Nasal cavity respiratory epithelium epithelial cell of viscerocranial mucosa (primary cell): ENCODE measurements around the gene TMTC4. TPM values are rescaled to one million over a fixed set of nuclear protein-coding genes. Genes with fewer than 3 reads are reported as not detected.

ENCODE experiments used
- total RNA-seq: library from RNA; depleted of rRNA; stranded (reverse); fragments of >200 nt; gene quantifications from 2 replicates; pipeline ENCODE4 v1.2.3, GENCODE V29; 2014

Gene TMTC4, protein sequence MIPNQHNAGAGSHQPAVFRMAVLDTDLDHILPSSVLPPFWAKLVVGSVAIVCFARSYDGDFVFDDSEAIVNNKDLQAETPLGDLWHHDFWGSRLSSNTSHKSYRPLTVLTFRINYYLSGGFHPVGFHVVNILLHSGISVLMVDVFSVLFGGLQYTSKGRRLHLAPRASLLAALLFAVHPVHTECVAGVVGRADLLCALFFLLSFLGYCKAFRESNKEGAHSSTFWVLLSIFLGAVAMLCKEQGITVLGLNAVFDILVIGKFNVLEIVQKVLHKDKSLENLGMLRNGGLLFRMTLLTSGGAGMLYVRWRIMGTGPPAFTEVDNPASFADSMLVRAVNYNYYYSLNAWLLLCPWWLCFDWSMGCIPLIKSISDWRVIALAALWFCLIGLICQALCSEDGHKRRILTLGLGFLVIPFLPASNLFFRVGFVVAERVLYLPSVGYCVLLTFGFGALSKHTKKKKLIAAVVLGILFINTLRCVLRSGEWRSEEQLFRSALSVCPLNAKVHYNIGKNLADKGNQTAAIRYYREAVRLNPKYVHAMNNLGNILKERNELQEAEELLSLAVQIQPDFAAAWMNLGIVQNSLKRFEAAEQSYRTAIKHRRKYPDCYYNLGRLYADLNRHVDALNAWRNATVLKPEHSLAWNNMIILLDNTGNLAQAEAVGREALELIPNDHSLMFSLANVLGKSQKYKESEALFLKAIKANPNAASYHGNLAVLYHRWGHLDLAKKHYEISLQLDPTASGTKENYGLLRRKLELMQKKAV
- total RNA-seq, result 17.1 and 23.7 TPM in 2 replicates

DNA sequence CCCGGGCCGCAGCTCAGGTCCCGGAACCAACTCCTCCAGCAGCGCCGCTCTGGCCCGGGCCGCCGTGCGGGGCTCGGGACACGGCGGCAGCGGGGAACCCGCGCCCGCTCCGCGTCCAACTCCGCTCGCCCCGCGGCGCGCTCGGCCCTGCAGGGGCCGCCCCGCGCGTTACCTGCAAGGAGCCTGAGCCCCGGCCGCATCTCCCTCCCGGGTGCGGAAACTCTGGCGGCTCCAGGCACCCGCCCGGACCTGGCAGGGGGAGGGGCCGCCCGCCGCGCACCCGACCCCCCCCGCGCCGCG lies at the start of gene TMTC4:
Gene TMTC4, minus strand, starts transcription at position 224 of the 300 bp plus-strand sequence. CDS start 4,433 bp downstream, outside the sequence.

DNA sequence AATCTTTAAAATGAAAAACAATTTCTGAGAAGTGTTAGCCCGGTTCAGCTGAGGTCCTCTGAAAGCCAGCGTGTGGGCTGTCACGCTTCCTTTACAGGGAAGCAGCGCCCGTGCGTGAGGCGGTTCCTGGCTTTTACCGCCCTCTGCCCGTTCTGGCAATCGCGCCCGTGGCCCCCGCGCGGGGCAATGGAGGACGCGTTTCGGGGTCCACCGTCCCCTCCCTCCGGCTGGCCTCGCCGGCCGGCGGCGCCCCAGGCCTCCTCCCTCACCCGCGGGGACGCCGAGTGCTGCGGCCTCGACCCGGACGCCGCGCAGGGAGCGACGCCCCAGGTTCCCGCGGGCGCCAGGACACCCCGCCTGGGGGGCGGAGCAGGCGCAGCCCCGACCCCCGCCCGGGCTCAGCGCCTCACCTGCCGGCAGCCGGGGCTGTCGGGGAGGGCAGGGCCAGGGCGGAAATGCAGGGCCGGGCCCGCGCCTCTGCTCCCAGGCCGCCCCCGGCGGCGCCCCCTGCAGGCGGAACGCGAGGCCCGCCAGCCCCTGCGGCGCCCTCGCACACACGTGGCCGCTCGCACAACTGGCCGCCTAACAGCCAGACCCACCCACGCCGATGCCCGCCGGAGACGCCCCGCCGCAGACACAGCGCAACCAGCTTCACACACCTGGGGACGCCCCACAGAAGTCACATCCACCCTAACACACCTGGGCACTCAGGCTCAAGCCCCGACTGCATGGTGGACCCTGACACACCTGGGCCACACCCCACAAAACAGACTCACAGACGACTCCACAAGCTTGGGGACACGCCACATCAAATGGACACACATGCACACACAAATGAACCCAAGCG lies 86.0 kb downstream of the TMTC4 start, which contains the start of gene GGACT:
Gene GGACT, minus strand, starts transcription at position 459 of the 847 bp plus-strand sequence. CDS start 56,198 bp downstream, outside the sequence.

Other genes with a start within 250 kb of the TMTC4 start
- 8.7 and 9.2 TPM in 2 replicates for gene GGACT, start 86.0 kb downstream of the TMTC4 start, total RNA-seq